ENCODE measurements around the gene THUMPD2.

DNA sequence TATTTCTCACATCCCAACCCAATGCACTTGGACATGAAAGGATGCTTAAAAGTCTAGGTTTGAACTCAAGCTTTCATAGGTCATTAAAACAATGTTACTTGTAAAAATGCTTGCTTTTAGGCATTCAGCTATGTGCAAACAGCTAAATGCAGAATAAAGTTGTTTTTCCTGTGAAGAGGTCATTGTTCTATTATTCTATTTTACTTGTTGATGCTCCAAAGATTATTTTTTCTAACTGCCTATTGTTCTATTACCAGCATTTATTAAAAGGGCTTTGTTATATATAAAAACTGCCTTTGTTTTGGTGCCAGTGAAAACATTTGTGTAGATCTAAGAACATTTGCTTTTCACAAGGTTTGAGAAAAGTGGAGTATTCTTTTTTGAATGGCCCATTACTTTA, 64.0 kb downstream of the THUMPD2 start:
- TF ChIP-seq EZH2 (IDR thresholded peaks at IDR 0.05; ENCODE audit: low read depth) = no peak
- TF ChIP-seq, protein P1, sequence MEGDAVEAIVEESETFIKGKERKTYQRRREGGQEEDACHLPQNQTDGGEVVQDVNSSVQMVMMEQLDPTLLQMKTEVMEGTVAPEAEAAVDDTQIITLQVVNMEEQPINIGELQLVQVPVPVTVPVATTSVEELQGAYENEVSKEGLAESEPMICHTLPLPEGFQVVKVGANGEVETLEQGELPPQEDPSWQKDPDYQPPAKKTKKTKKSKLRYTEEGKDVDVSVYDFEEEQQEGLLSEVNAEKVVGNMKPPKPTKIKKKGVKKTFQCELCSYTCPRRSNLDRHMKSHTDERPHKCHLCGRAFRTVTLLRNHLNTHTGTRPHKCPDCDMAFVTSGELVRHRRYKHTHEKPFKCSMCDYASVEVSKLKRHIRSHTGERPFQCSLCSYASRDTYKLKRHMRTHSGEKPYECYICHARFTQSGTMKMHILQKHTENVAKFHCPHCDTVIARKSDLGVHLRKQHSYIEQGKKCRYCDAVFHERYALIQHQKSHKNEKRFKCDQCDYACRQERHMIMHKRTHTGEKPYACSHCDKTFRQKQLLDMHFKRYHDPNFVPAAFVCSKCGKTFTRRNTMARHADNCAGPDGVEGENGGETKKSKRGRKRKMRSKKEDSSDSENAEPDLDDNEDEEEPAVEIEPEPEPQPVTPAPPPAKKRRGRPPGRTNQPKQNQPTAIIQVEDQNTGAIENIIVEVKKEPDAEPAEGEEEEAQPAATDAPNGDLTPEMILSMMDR (conservative IDR thresholded peaks at IDR 0.05) = no peak
